Measurements from ENCODE around the gene OR52A1.
"Not testable (repeated sequence)": the region's sequence is repeated elsewhere in the genome, so short reads cannot be mapped to it uniquely, and the experiment has no call there.

OR52A1 gene

DNA sequence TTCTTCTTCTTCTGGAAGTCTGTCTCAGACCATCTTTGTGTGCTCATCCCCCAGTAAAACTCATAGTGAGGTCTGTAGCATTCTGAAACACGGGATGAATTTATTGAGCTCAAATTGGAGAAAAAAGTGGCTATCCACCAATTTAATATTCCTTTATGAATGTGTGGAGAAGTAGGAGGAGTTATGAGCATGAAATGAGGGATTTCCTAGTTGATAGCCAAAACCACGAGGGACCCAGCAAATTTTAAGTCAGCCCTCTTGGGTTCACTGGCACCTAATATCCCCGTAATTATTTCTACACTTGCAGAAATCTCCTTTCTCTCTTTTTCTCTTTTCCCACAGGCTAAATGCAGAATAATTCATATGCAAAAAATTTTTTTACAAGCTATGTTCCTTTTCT, at the start of gene OR52A1:
Gene OR52A1, minus strand, starts transcription at position 101 of the 400 bp plus-strand sequence. CDS start 2,388 bp downstream, outside the sequence.
- DNase-seq = no peak

DNA sequence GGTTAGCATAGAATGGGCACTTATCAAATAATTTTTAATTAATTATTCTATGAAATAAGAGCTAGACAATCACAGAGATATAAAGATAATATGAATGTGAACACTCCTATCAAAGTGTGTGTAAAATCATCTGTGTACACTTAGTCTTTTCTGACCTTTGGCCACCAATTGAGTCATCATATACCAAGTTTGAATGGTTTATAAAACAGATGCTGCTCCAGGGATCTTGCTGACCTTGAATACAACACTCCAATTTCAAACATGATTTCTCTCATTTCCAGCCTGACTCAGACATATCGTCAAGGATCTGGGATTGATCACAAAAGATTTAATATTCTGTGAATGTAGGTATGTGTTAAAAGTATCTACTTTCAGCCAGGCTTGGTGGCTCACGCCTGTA, 48.8 kb upstream of the OR52A1 start:
- no peak for DNase-seq

DNA sequence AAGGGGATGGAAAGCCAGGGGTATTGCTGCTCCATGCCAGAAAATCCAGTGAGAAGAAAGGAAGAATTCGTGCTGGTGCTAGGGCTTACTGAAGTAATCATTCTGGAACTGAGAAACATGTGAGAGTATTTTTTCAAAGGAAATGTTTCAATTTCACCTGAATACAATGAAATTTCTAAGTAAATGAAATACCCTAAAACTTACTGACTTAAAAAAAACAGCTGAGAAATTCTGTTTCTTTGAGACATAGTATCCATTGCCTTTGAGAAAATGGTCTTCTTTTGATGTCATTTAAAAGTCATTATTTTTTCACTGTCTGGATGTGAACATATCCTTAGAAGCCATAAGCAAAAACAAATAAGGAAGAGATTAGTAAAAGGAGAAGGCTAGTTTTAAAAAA, 46.0 kb upstream of the OR52A1 start, which contains the start of gene OR51V1:
Gene OR51V1, minus strand, starts transcription at position 101 of the 400 bp plus-strand sequence. Its CDS starts 0 bp downstream, at position 101.
- DNase-seq = no peak

DNA sequence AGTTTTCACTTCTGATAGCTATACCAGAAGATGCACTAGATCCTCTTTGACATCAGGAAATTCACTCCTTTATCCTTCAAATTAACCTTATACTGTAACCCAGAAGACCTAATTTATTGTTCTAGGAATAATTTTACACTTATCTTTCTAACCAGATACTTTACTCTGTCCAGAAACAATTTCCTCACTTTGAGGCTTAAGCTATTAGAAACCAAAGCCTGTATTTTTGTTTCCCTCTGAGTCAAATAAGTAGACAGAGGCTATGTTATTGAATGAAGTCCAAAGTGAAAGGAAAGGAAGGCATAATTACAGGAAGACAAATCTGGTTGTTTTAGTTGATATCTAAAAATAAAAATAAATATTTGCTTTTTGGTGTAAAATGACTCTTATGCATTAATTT, 43.7 kb upstream of the OR52A1 start:
- no peak for DNase-seq

DNA sequence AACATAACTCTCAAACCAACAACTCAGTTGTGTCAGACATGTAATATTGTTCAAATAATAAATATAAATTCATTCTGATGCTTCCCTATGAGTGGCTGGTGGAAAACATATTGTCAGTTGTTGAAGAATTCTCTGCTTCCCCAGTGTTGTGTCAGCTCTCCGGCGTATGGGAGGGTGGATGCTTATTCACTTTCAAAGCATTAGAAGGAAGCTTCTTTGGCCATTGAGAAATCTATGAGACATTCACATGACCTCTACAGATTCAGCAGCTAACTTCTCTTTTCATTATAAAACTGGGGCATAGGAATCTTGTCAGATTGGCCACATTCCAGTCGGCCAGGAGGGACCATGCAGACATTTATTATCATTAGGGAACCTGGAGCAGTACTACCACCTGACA, 43.0 kb upstream of the OR52A1 start:
- DNase-seq = no peak

DNA sequence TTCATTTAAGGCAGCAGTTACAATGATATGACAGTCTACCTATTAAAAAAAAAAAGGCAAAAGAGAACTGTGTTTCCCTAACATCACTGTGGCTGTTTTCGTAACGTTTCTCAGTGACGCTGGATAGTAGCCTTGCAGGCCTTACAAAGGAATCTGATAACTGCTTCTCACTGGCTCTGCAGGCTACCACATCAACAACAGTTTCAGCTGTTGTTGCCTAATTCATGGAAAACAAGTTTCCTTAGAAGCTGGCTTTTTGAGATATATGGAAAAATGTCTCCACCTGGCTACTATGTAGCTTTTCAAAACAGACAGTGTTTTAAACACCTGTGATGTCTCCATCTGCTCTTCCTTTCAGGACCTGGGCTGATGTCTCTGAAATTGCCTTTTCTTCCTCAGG, 42.2 kb upstream of the OR52A1 start:
- no peak for DNase-seq

DNA sequence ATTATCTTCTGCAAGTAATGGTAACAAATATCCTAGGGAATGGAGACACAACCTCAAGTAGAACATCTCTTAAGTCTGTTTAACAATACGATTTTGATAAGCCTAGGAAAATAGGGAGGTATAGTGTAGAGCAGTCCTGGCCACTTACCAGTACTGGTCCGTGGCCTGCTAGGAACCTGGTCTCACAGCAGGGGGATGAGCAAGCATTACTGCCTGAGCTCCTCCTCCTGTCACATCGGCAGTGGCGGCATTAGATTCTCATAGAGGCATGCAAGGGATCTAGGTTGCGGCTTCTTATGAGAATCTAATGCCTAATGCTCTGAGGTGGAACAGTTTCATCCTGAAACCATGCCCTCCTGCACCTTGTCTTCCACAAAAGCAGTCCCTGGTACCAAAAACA, 41.5 kb upstream of the OR52A1 start:
- DNase-seq = no peak

DNA sequence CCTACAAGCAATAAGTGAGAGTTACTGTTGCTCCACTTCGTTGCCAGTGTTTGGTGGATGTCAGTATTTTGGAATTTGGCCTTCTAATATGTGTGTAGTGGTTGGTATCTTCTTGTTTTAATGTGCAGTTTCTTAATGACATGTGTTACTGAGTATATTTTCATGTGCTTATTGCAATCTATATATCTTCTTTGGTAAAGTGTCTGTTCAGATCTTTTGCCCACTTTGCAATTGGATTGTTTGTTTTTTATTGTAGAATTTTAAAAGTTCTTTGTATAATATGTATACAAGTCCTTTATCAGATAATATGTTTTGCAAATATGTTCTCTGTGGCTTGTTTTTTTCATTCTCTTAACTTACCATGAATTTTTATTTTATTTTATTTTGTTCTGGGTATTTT, 38.2 kb upstream of the OR52A1 start:
- DNase-seq = no peak

DNA sequence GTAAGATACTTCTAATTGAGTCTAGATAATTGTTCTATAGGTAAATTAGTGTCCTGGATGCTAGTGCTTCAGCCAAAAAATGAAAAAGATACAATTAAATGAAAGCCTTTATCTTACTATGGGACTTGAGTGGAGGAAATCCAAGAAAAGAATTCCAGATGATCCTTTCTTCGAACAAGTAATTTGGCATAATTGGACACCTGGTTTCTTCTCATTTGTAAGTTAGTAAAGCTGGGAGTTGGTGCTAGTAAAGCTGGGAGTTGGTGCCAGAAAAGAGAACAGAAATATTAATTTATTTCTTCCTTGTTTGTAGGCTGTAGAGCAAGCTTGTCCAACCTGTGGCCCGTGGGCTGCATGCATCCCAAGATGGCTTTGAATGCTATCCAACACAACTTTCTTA, 33.6 kb upstream of the OR52A1 start:
- DNase-seq = no peak

DNA sequence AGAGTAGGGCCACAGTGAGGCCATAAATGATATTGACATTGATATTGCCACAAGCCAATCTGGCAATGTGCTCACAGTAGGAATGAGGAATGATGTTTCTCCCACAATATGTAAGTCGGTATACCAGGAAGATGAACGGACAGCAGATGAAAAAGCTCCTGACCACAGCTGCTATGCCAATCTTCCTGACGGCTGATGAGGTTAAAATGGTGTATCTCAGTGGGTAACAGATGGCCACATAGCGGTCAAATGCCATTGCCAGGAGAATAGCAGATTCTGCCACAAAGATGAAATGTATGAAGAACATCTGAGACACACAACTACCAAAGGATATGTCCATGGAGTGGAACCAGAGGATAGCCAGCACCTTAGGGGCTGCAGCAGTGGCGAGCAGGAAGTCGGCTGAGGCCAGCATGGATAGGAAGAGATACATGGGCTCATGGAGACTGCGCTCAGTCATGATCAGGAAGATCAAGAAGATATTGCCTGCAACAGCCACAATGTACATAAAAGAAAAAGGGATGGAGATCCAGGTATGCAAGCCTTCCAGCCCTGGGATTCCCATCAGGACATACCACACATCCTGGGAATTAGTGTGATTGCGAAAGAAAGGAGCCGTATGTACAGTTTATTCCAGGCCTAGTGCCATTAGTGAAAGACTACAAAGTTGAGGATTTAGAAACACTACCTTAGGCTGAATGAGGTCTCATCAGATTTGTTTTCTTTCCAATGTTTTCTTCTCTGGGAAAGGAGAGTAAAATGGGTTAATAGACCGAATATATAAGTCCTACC, 23.7 kb upstream of the OR52A1 start:
- no peak for DNase-seq

DNA sequence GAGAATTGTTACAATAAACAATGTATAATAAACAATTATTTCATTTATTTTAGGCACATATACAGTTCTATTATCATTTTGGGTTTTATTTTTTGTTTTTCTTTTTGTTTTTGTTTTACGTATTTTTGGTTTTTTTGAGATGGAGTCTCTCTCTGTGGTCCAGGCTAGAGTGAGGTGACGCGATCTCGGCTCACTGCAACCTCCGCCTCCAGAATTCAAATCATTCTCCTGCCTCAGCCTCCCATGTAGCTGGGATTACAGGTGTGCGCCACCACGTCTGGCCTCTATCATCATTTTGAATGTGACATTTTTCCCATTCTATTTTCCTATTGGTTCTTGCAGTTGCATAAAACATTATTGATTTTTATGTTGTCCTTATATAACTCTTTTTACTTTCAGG, 20.4 kb upstream of the OR52A1 start:
- DNase-seq = no peak

DNA sequence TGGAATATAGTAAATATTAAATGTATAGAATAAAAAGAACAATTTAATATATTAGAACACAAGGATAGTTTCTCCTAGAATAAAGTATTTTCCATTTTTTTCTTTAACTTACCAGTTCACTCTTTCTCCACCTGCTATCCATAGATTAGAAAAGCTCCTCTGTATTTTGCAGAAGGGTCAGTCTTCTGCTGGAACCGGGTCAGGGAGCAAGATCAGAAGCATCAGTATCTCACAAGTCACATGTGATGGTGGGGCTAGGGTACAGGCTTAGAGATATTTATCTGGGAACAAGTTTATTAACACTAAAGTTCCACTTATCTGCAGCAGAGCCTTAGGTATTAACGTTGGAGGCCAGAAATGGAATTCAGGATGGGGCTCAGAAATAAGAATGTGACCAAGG, 17.3 kb upstream of the OR52A1 start:
- DNase-seq = no peak

DNA sequence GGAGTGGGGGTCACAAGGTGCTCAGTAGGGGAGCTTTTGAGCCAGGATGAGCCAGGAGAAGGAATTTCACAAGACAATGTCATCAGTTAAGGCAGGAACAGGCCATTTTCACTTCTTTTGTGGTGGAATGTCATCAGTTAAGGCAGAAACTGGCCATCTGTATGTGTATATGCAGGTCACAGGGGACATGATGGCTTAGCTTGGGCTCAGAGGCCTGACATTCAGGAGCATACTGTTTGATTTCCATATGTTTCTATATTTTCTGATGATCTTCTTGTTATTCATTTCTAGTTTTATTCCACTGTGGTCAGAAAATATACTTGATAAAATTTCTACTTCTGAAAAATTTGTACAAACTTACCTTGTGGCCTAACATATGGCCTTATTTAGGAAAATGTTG, 11.3 kb upstream of the OR52A1 start:
- DNase-seq = not testable (repeated sequence)

DNA sequence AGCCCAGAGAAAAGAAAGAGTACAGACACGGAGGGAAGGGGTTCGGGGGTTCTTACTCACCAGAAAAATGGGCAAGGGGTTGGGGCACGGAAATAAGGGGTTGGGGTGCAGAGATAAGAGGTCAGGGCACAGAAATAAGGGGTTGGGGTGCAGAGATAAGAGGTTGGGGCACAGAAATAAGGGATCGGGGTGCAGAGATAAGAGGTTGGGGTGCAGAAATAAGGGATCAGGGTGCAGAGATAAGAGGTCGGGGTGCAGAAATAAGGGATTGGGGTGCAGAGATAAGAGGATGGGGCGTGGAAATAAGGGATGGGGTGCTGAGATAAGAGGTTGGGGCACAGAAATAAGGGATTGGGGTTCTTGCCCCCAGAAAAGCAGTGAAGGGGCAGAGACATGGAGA, 10.2 kb upstream of the OR52A1 start:
- not testable (repeated sequence) for DNase-seq

DNA sequence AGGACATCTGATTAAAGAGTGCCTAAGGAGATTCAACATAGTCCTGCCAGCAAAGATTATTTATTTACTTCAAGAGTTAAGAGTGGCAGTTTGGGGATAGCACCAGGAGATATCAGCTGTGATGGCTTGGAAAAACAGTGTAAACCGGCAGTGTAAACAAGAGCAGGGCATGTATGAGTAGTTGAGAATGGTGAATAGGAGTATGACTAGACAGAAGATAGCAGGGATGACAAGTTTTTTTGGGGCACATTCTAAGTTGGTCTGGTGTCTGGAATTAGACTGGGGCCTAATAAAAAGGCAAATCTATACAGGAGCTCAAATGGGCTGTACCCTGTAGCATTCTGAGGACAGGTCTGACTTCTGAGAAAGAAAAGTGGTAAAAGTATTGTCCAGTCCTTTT, 6.5 kb upstream of the OR52A1 start:
- not testable (repeated sequence) for DNase-seq

DNA sequence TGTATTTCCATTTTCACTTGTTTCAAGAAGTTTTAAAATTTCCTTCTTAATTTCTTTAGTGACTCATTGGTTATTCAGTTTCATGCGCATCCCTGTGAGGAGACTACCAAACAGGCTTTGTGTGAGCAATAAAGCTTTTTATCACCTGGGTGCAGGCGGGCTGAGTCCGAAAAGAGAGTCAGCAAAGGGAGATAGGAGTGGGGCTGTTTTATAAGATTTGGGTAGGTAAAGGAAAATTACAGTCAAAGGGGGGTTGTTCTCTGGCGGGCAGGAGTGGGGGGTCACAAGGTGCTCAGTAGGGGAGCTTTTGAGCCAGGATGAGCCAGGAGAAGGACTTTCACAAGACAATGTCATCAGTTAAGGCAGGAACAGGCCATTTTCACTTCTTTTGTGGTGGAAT, 5.7 kb upstream of the OR52A1 start:
- DNase-seq = not testable (repeated sequence)

DNA sequence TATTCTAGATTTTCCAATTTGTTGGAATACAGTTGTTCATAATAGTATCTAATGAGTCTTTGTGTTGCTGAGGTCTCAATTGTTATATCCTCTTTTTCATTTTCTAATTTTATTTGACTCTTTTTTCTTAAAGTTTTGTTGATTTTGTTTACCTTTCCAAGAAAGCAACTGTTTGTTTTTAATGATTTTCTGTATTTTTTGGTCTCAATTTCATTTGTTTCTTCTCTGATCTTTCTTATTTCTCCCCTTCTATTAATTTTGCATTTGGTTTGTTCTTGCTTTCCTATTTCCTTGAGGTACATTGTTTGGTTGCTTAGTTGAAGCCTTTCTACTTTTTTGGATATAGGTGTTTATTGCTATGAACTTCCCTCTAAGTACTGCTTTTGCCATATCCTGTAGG, 5.2 kb upstream of the OR52A1 start:
- no peak for DNase-seq

DNA sequence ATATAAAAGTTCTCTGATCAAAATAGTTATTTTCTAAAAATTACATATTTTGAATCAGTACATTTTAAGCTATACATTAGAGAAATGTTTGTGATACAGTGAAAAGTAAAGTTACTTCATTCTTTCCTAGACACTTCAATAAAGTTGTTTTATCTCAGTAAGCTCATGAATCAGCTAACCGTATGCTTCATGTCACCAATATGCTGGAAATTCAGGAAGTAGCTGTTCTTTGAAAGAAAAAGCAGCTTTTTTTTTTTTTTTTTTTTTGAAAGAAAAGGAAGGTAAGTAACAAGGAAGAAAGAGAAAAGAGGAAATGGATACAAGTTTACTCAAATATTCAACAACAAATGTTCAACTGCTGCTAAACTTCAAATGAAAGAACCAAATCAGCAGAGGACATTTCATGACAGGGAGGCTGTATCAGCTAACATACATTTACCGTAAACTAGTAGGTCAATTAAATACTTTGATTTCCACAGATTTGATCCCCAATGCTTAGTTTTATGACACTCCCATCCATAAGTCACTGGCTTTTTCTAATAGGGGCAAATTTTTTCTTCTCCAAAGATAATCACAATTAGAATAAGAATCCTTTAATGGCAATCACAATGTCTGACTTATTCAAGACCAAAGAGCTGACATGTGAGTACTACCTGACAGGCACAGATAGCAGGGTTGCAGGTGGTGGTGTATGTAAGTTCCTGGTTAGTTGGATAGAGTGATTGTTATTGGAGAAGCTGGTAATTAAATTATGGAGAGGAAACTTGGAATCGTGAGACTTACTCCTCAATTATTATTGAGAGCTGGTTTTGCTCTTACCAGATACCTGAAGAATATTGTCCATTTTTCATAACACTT, 754 bp downstream of the OR52A1 start:
- no peak for DNase-seq

DNA sequence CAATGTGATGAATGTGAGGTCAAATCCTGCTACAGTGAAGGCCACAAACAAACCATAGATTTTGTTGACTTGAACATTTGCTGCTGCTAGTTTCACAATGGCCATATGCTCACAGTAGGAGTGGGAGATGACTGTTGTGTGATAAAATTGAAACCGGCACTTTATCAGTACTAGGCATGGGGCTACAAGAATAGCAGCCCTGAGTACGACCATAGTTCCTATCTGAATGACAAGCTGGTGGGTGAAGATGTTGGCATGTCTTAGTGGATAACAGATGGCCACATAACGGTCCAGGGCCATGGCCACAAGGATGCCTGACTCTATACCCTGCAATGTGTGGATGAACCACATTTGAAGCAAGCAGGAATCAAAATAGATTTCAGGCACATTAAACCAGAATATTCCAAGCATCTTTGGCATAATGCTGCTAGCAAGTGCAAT, 2.8 kb downstream of the OR52A1 start:
- DNase-seq = no peak

DNA sequence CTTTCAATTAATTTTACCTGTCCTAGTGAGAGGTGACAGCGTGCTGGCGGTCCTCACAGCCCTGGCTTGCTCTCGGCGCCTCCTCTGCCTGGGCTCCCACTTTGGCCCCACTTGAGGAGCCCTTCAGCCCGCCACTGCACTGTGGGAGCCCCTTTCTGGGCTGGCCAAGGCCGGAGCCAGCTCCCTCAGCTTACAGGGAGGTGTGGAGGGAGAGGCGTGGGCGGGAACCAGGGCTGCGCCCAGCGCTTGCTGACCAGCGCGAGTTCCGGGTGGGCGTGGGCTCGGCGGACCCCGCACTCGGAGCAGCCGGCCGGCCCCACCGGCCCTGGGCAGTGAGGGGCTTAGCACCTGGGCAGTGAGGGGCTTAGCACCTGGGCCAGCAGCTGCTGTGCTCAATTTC, 10.4 kb downstream of the OR52A1 start:
- not testable (repeated sequence) for DNase-seq

DNA sequence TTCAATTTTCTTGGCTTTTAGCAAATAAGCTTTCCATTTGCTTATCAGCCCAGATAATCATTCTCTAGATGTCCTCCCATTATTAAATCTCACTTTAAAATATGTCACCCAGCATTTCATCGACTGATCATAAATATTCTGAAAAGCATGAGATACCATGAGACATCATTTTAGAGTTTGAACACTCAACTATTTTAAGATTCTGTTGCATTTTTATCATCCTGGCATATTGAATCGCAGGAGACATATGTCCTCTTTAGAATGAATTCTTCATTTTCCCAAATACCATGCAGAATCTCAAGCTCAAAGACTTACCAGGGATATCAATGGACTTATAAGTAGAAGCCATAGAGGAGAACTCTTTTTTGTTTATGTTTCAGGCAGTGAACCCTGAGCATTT, 16.6 kb downstream of the OR52A1 start, which contains the start of gene OR52A5:
Gene OR52A5, minus strand, starts transcription at position 361 of the 400 bp plus-strand sequence. CDS start 5,714 bp downstream, outside the sequence.
- DNase-seq = no peak

DNA sequence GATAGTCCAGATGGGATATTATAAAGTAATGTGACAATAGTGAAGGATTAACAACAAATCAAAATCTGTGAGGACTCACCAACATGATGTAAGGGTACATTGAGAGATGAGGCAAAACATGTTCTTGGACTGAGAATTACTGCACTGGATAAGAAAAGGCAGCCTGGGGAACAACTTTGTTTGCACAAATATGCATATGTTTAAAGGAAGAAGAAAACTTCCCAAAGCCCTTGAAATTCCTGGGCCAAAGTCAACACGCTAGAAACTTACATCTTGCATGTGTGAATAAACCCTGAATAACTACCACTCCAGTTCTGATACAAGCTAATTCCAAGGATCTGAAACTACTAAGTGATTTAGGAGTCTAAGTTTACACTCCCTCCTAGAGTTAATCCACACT, 17.5 kb downstream of the OR52A1 start:
- DNase-seq = no peak

DNA sequence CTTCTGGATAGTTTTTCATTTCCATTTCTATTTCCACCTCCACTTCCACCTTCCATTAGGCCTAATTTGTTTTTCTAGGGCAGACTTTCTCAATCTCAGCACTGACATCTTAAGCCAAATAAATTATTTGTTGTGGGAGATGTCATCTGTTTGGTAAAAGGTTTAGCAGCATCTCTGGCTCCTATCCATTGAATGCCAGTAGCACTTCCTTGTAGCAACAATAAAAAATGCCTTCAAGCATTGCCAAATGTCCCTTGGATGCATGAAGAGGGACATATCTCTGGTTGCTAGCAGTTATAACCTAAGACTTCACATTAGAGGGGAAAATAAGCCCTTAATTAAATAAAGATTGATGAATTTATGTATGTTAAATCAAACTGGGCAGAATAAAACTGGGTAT, 18.3 kb downstream of the OR52A1 start:
- DNase-seq = no peak
